ENCODE results near the gene FBN1. TPM values are rescaled to one million over a fixed set of nuclear protein-coding genes. Genes with fewer than 3 reads are reported as not detected.

FBN1 gene
- total RNA-seq, 2 experiments from 2014 or later, result 0.56 to 0.59 TPM

DNA sequence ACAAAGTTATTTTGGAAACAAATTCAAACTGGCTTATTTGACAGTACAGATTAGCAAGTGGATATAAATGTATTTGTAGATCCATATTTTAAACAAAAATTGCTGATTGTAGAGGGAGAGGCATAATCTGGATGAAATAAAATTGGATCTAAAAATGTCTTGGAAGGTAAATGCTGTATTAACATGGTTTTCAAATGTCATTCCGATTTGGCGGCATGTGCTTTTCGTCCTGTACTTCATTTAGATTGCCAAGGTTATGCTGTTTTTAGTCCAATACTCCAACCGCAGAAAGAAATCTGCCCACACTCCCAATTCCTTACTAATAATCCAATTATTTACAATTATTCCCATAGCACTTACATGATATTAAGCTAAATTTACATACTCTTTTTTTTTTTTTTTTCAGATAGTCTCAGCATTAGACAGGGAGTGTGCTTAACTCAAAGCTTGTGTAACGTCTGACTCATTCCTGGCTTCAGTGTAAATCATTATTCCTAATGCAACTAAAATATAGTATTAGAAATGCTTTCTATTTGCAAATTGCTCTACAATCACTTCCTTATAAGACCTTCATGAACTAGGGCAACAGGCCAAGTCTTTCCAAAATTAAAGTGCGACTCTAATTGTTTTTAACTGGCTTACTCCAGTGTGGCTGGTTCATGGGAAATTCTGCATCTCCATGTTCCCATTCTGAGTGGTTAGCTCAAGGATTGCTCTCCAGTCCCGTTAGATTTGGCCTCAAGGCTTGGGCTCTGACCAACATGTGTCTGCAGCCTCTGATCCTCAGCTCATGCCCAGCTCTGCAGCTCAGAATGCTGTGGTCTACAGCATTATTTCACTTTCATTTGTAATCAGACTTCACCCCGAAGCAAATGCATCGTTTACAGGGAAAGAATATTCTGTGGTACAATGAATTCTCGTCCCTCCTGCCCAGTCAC, 103.9 kb downstream of the FBN1 start:
- POLR2A ChIA-PET, result no interaction called here

DNA sequence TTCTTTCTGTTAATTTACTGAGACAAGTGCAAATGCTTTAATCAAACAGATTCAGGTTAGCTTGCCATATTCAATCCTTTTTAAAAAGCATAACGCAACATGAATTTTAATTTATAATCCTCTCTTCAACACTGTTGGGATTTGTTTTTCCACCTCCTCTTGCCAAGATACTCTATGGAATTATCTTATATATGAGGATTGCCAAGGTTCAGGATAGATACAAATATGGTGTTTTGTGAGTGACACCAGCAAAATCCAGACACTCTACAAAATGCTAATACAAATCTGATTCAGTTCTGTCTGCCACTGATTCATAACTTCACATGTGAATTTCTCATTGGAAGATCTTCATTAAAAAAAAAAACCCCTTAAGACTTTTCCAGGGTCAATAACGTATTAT, 104.8 kb downstream of the FBN1 start:
- H3K27me3 Mint-ChIP-seq, result peaks cover 4% of the 10 kb centered on the region
- POLR2A ChIA-PET, result no interaction called here
- DNase-seq (no peak), ATAC-seq (no peak)
- peaks cover 3% of the 10 kb centered on the region for H3K9me3 Mint-ChIP-seq (ENCODE audit: low read depth)
- no peaks in the 10 kb centered on the region for H3K4me1 Mint-ChIP-seq
- intact Hi-C loops (cut with DNase I, micrococcal nuclease), result no loop called here
- no peaks in the 10 kb centered on the region for H3K36me3 Mint-ChIP-seq (ENCODE audit: low read depth)
- H3K4me3 Mint-ChIP-seq, result no peak overlapping the region
- H3K27ac Mint-ChIP-seq, result no peak overlapping the region
- CTCF ChIA-PET, result no interaction called here

More for the DNA sequence above, 103.9 kb downstream of the FBN1 start:
- Mint-ChIP-seq H3K9me3 (ENCODE audit: low read depth) (peaks cover 3% of the 10 kb centered on the region), H3K27me3 (peaks cover 4% of the 10 kb centered on the region), H3K36me3 (ENCODE audit: low read depth) (no peaks in the 10 kb centered on the region), H3K4me3 (no peak overlapping the region), H3K27ac (no peak overlapping the region), H3K4me1 (no peaks in the 10 kb centered on the region)
- ATAC-seq (no peak), DNase-seq (no peak)
- intact Hi-C loops (cut with DNase I, micrococcal nuclease), result no loop called here
- CTCF ChIA-PET, result no interaction called here

DNA sequence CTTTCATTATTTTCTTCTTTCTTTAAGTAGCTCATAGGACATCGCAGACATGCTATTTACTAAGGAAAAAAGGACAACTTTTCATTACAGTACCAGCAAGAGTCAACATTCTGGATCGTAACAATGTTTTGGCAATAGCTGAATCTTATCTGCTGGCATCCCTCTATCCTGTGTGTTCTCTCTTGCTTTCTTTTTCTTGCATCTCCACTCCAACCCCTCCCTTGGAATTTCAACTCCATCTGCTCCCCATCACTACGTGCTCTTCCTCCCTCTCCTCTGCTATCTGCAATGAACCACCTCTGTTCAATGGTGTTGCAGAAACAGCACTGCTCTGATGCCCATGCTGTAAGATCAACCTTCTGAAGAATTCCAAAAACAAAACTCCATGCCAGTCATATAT, 106.6 kb downstream of the FBN1 start:
- no peak for DNase-seq
- POLR2A ChIA-PET, result no interaction called here
- Mint-ChIP-seq H3K4me3 (no peak overlapping the region), H3K27ac (no peak overlapping the region), H3K27me3 (peaks cover 4% of the 10 kb centered on the region), H3K36me3 (ENCODE audit: low read depth) (no peaks in the 10 kb centered on the region), H3K4me1 (no peaks in the 10 kb centered on the region), H3K9me3 (ENCODE audit: low read depth) (peaks cover 3% of the 10 kb centered on the region)
- no peak for ATAC-seq
- intact Hi-C loops (cut with DNase I, micrococcal nuclease), result loop anchor here in 1 of 2 experiments (10.0 kb wide), 1 partner anchor 56 kb away; no protein-coding TSS in a partner anchor
- CTCF ChIA-PET, result interaction anchor here (0.7 kb wide), 1 partner anchor 14 kb away, joined by 3 read pairs; no protein-coding TSS in a partner anchor

DNA sequence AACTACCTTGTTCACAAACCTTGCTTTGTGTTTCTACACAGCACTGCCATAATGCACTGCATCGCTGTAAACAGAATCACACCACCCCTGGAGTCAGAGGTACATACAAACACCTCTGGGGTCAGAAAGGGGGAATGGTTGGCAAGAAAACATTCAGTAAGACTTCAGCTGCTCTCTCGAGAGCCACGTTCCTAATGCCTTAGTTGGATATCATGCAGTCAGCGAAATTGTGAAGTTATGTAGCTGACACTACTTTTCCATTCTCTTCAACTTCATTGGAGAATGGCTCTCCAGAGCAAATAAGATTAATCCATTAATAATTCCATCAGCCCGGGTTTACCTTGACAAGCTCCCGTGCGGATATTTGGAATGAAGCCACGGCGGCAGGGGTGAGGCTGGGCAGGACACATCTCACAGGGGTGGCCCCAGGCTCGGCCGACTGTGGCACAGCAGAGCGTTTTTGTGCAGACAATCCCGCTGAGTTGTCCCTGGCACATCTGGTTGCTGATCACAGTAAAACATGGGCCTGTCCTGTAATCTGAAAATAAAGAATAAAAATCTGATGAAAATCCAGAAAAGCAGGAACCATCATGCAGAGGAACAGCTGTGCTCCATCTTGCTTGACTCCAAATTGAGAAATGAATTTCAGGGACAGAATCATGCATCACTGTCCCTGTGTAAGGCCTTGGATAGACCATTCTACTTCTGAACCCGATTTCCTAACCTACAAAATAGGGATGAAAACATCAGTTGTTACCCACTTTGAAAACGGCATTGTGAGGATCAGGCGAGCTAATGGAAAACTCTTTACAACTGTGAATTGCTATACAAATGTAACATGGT, 108.0 kb downstream of the FBN1 start:
- intact Hi-C loops (cut with DNase I, micrococcal nuclease), result loop anchor here in 1 of 2 experiments (10.0 kb wide), 1 partner anchor 57 kb away; no protein-coding TSS in a partner anchor
- Mint-ChIP-seq H3K36me3 (ENCODE audit: low read depth) (no peaks in the 10 kb centered on the region), H3K27me3 (peaks cover 4% of the 10 kb centered on the region), H3K4me3 (no peak overlapping the region), H3K4me1 (no peaks in the 10 kb centered on the region), H3K9me3 (ENCODE audit: low read depth) (no peaks in the 10 kb centered on the region), H3K27ac (no peak overlapping the region)
- DNase-seq, result no peak
- no peak for ATAC-seq
- ChIA-PET POLR2A (no interaction called here), CTCF (no interaction called here)

DNA sequence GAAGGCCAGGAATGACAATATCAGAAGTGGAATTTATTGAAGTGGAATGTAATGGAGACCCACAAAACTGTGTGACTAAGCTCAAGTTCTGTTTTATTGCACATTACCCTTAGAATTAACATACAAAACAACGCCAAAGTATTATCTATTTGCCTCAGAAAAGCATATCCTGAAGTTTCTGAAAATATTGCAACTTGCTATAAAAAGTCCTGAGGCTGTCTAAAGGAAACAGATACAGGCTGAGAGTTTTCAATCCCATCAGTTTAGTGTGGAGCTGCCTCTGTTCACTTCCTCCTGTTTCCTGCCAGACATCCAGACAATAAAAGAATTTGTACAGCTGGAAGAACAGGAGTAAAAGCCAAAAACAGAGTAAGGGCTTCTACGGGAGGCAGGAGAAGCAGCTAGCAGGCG, 108.8 kb downstream of the FBN1 start:
- ChIA-PET CTCF (no interaction called here), POLR2A (no interaction called here)
- H3K4me3 Mint-ChIP-seq, result no peak overlapping the region
- no peak for DNase-seq
- no peak overlapping the region for H3K27ac Mint-ChIP-seq
- H3K4me1 Mint-ChIP-seq, result no peaks in the 10 kb centered on the region
- peaks cover 4% of the 10 kb centered on the region for H3K27me3 Mint-ChIP-seq
- no peak for ATAC-seq
- intact Hi-C loops (cut with DNase I, micrococcal nuclease), result loop anchor here in 1 of 2 experiments (10.0 kb wide), 1 partner anchor 58 kb away; no protein-coding TSS in a partner anchor
- H3K9me3 Mint-ChIP-seq (ENCODE audit: low read depth), result no peaks in the 10 kb centered on the region
- no peaks in the 10 kb centered on the region for H3K36me3 Mint-ChIP-seq (ENCODE audit: low read depth)

DNA sequence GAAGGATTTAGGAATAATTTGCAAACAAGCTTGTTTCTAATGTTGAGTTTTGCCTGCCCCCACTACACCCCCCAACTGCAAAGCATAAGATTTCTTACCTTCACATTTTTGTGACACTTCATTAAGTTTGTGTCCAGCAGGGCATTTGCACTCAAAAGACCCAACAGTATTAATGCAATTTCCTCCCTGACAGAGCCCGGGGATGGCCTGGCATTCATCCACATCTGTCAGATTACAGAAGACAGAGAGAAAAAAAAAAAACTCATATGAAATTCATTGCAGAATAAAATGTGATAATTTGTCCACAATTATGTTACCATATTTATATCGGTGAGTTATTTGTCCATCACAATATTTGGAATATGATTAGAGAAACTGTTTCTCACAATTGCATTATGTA, 111.5 kb downstream of the FBN1 start:
- H3K27me3 Mint-ChIP-seq, result peaks cover under 1% of the 10 kb centered on the region
- ATAC-seq (no peak), DNase-seq (no peak)
- H3K36me3 Mint-ChIP-seq (ENCODE audit: low read depth), result no peaks in the 10 kb centered on the region
- H3K4me1 Mint-ChIP-seq, result no peaks in the 10 kb centered on the region
- intact Hi-C loops (cut with DNase I, micrococcal nuclease), result loop anchor here in 1 of 2 experiments (10.0 kb wide), 1 partner anchor 61 kb away; no protein-coding TSS in a partner anchor
- CTCF ChIA-PET, result no interaction called here
- no peak overlapping the region for H3K4me3 Mint-ChIP-seq
- POLR2A ChIA-PET, result no interaction called here
- no peaks in the 10 kb centered on the region for H3K9me3 Mint-ChIP-seq (ENCODE audit: low read depth)
- H3K27ac Mint-ChIP-seq, result no peak overlapping the region

DNA sequence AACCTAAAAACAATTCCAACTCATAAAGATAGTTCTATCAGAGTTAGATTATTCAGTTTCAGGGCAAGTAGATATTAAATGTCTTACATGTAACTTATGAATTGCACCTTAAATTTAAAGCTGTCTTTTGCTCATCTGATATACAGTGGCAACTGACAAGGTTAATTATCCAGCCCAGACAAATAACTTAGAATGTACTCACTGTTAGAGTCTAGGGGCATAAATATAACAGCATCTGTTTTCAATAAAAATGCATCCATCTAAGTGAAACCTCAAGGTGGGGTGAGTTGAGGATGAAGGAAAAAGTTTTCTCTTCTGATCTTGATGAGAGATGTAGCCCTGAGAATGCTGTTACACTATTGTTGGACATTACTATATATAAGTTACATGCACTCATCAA, 112.6 kb downstream of the FBN1 start:
- no peaks in the 10 kb centered on the region for H3K4me1 Mint-ChIP-seq
- CTCF ChIA-PET, result no interaction called here
- intact Hi-C loops (cut with DNase I, micrococcal nuclease), result loop anchor here in 1 of 2 experiments (10.0 kb wide), 1 partner anchor 62 kb away; no protein-coding TSS in a partner anchor
- no peaks in the 10 kb centered on the region for H3K36me3 Mint-ChIP-seq (ENCODE audit: low read depth)
- no peaks in the 10 kb centered on the region for H3K9me3 Mint-ChIP-seq (ENCODE audit: low read depth)
- ATAC-seq (no peak), DNase-seq (no peak)
- no peak overlapping the region for H3K4me3 Mint-ChIP-seq
- no peak overlapping the region for H3K27ac Mint-ChIP-seq
- no peaks in the 10 kb centered on the region for H3K27me3 Mint-ChIP-seq
- POLR2A ChIA-PET, result no interaction called here

DNA sequence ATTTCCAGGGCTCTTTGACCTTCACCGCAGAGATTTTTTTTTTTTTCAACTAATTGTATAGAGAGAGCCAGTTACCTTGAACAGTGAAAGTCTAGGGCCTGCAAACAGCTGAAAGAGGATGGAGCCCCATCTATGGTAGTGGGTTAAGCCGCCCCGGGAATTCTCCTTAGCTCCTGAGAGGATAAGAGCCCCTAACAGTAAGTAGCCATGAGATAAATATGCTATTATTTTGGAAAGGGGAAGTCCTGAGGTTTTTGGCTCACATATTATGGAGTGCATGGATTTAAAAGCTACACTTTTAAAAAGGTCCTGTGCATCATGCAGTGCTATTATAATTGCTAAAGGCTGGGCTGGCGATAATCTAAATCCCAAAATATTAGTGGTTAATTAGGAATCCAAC, 115.0 kb downstream of the FBN1 start:
- H3K36me3 Mint-ChIP-seq (ENCODE audit: low read depth), result no peaks in the 10 kb centered on the region
- POLR2A ChIA-PET, result no interaction called here
- no peaks in the 10 kb centered on the region for H3K4me1 Mint-ChIP-seq
- H3K27me3 Mint-ChIP-seq, result no peaks in the 10 kb centered on the region
- intact Hi-C loops (cut with DNase I, micrococcal nuclease), result loop anchor here in 1 of 2 experiments (10.0 kb wide), 1 partner anchor 64 kb away; no protein-coding TSS in a partner anchor
- H3K27ac Mint-ChIP-seq, result no peak overlapping the region
- no peak for ATAC-seq
- DNase-seq, result no peak
- no peak overlapping the region for H3K4me3 Mint-ChIP-seq
- H3K9me3 Mint-ChIP-seq (ENCODE audit: low read depth), result no peaks in the 10 kb centered on the region
- CTCF ChIA-PET, result interaction anchor here (0.7 kb wide), 1 partner anchor 35 kb away, joined by 3 read pairs; no protein-coding TSS in a partner anchor

DNA sequence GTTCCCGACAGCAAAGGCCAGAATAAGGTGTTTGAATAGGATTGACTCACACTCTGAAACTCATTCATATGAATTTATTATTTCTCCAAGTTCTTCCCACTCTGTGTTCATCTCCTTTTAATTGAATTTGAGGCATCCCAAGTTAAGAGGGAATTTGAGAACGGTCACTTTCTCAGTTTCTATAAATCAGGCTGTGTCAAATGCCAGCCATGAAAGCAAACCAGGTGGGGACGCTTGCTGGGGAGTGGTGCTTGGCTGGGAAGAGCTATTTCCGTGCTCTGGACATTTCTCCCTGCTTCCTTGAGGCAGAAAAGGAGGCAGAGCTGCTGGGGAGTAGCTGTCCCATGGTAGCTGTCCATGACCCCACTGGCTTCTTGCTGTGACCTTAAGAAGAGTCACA, 116.6 kb downstream of the FBN1 start:
- DNase-seq (no peak), ATAC-seq (no peak)
- no peaks in the 10 kb centered on the region for H3K9me3 Mint-ChIP-seq (ENCODE audit: low read depth)
- H3K4me3 Mint-ChIP-seq, result no peak overlapping the region
- intact Hi-C loops (cut with DNase I, micrococcal nuclease), result no loop called here
- H3K36me3 Mint-ChIP-seq (ENCODE audit: low read depth), result no peaks in the 10 kb centered on the region
- H3K27me3 Mint-ChIP-seq, result no peaks in the 10 kb centered on the region
- POLR2A ChIA-PET, result no interaction called here
- CTCF ChIA-PET, result interaction anchor here (0.9 kb wide), 1 partner anchor 21 kb away, joined by 3 read pairs; no protein-coding TSS in a partner anchor
- no peak overlapping the region for H3K27ac Mint-ChIP-seq
- no peaks in the 10 kb centered on the region for H3K4me1 Mint-ChIP-seq

DNA sequence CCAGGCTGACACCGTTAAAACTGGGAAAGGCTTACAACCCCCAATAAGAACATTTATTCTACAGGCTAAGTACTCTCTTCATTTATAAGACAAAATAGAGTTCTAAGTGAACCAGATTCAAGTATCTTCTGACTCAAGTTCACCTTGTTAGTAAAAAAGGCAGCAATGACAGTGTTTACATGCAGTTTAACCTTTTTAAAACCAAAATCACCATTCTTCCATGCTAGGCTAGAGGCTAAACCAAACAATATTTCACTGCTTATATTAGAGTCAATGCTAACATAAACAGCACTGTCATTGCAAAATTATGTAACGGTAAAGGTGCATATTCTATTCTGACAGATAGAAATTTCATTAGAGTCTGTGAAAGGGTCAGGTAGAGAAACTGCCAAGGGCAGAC, 118.0 kb downstream of the FBN1 start:
- ATAC-seq, result no peak
- no peaks in the 10 kb centered on the region for H3K27me3 Mint-ChIP-seq
- no peak overlapping the region for H3K4me3 Mint-ChIP-seq
- no peak overlapping the region for H3K27ac Mint-ChIP-seq
- ChIA-PET CTCF (interaction anchor here (0.6 kb wide), 1 partner anchor 1075 kb away, joined by 3 read pairs; no protein-coding TSS in a partner anchor), POLR2A (no interaction called here)
- H3K9me3 Mint-ChIP-seq (ENCODE audit: low read depth), result no peaks in the 10 kb centered on the region
- no peak for DNase-seq
- no peaks in the 10 kb centered on the region for H3K36me3 Mint-ChIP-seq (ENCODE audit: low read depth)
- intact Hi-C loops (cut with DNase I, micrococcal nuclease), result no loop called here
- H3K4me1 Mint-ChIP-seq, result no peaks in the 10 kb centered on the region

DNA sequence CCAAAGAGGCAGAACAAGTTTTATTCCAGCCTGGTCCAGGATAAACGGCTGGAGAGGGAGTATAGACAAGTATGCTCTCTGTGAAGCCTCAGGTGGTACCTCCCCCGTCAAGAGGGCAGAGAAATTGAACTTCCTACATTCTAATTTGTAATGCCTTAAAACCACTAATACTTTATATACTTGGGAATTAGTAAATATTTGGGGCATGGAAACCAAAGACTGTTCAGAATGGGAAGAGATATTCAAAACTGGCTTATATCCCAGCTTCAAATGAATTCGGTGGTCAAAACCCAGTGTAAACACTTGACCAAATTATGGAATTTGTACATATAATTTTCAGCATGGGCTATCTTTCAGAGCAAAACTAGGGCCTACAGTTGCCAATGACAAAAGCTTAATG, 122.6 kb downstream of the FBN1 start:
- Mint-ChIP-seq H3K9me3 (ENCODE audit: low read depth) (no peaks in the 10 kb centered on the region), H3K4me1 (no peaks in the 10 kb centered on the region), H3K27me3 (no peaks in the 10 kb centered on the region), H3K27ac (no peak overlapping the region), H3K36me3 (ENCODE audit: low read depth) (no peaks in the 10 kb centered on the region), H3K4me3 (no peak overlapping the region)
- intact Hi-C loops (cut with DNase I, micrococcal nuclease), result no loop called here
- ChIA-PET POLR2A (no interaction called here), CTCF (no interaction called here)
- no peak for ATAC-seq
- no peak for DNase-seq

All from activated CD4-positive, alpha-beta T cell treated with anti-CD3 and anti-CD28 coated beads for 36 hours (primary cell).